ENCODE measurements around the gene GRM5.

GRCh38 chr11:88508759-88509581 is 556.8 kb downstream of the GRM5 start:
- TF ChIP-seq EZH2 (IDR thresholded peaks at IDR 0.05; ENCODE audit: borderline replicate concordance, insufficient read depth, low read depth, low read length, poor library complexity, severe bottlenecking) (no peak), CTCF (IDR thresholded peaks at IDR 0.05) (no peak)
